Natural killer cell (primary cell): ENCODE measurements around the gene HPSE2. TPM values are rescaled to one million over a fixed set of nuclear protein-coding genes. Genes with fewer than 3 reads are reported as not detected.

Experiments used
- ATAC-seq, 3 donors: fragments of 150-1000 bp in 2 of 3; fragments of 200-7000 bp in 1 of 3; cut with Tn5 transposase; 1 replicate in 1 of 3; 2 replicates in 2 of 3; pipeline ENCODE4 v1.10.0; 2021; ENCODE audit warnings: mild to moderate bottlenecking in 2 of 3, moderate library complexity in 2 of 3
- DNase-seq, 2 donors: peaks; one replicate each; pipeline versions ENCODE4 v3.0.0 to v3.0.0-alpha.2; 2013 to 2021; ENCODE audit warnings: mixed read lengths in 1 of 2
- H3K27ac ChIP-seq: one replicate; pipeline ENCODE4 v1.5.1; 2013; ENCODE audit warnings: mild to moderate bottlenecking, low read length
- H3K27me3 ChIP-seq: one replicate; pipeline ENCODE4 v1.6.1; 2013; ENCODE audit warnings: low read length; ENCODE audit not compliant: control insufficient read depth, insufficient read depth
- H3K36me3 ChIP-seq: one replicate; pipeline ENCODE4 v1.6.1; 2013; ENCODE audit warnings: low read length; ENCODE audit not compliant: control insufficient read depth, insufficient read depth
- H3K4me1 ChIP-seq: one replicate; pipeline ENCODE4 v1.6.1; 2013; ENCODE audit warnings: low read length; ENCODE audit not compliant: control insufficient read depth, insufficient read depth
- H3K4me3 ChIP-seq: one replicate; pipeline ENCODE4 v1.5.1; 2013; ENCODE audit warnings: low read length
- H3K9me3 ChIP-seq: one replicate; pipeline ENCODE4 v1.6.1; 2013; ENCODE audit warnings: low read length; ENCODE audit not compliant: control insufficient read depth, insufficient read depth
- H3K27ac Mint-ChIP-seq, 2 donors: one replicate each; pipeline ENCODE4 v1.8.0; 2022; ENCODE audit warnings: mild to moderate bottlenecking in 2 of 2, mixed read lengths in 2 of 2, moderate library complexity in 1 of 2
- H3K27me3 Mint-ChIP-seq, 2 donors: one replicate each; pipeline ENCODE4 v1.8.0; 2022; ENCODE audit warnings: low read depth in 2 of 2, mixed read lengths in 2 of 2
- H3K36me3 Mint-ChIP-seq: one replicate; pipeline ENCODE4 v1.8.0; 2022; ENCODE audit warnings: mixed read lengths
- H3K4me1 Mint-ChIP-seq, 2 donors: one replicate each; pipeline ENCODE4 v1.8.0; 2022; ENCODE audit warnings: mixed read lengths in 2 of 2
- H3K4me3 Mint-ChIP-seq: one replicate; pipeline ENCODE4 v1.8.0; 2022; ENCODE audit warnings: mild to moderate bottlenecking, moderate library complexity, mixed read lengths
- H3K9me3 Mint-ChIP-seq, 2 donors: one replicate each; pipeline ENCODE4 v1.8.0; 2022; ENCODE audit warnings: mixed read lengths in 2 of 2
- WGBS: methylation state at CpG from one replicate; pipeline ENCODE4 v1.1.7; 2013; ENCODE audit warnings: missing lambda C conversion rate; ENCODE audit not compliant: insufficient coverage; 5-methylcytosine and 5-hydroxymethylcytosine counted together
- intact Hi-C: fragments of 100-400 bp; cut with micrococcal nuclease; formaldehyde crosslinking; loops from one replicate; pipeline ENCODE4 v1.14.2; 2022
- total RNA-seq, 4 donors: library from RNA; stranded (reverse); fragments of 120-200 nt in 1 of 4; gene quantifications; one replicate each; pipeline versions ENCODE4 v1.2.3 to v1.2.4, GENCODE V29; 2013 to 2022
- TF ChIP-seq, protein P1 (sequence below): fragments of 200-600 bp; IDR thresholded peaks from one replicate; pipeline ENCODE4 v1.8.0; 2022; ENCODE audit warnings: antibody characterized with exemption

The HPSE2 gene
- total RNA-seq, 3 donors from 2014 or later (not counting 1 experiment from before 2014, with no cell fraction given), result not detected

DNA sequence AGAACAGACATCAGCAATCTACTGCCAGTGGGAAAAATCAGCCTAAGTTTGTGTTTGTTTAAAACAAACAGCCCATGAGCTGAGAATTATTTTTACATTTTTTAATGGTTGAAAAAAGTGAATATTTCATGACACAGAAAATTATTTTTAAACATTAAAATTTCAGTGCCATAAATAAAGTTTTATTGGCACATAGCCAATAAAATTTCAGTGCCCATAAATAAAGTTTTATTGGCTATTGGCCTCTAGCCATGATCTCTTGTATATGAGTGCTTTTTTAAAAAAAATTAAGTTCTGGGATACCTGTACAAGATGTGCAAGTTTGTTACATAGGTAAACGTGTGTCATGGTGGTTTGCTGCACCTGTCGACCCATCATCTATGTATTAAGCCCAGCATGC, 305.9 kb downstream of the HPSE2 start:
- H3K27ac Mint-ChIP-seq, result no peak overlapping the region
- 78% methylated on average over 1 of the region's 2 CpGs for WGBS
- no peak for ATAC-seq
- H3K4me1 Mint-ChIP-seq, result no peaks in the 10 kb centered on the region
- intact Hi-C loops, result no loop called here
- H3K4me3 Mint-ChIP-seq, result no peak overlapping the region
- TF ChIP-seq, protein P1, sequence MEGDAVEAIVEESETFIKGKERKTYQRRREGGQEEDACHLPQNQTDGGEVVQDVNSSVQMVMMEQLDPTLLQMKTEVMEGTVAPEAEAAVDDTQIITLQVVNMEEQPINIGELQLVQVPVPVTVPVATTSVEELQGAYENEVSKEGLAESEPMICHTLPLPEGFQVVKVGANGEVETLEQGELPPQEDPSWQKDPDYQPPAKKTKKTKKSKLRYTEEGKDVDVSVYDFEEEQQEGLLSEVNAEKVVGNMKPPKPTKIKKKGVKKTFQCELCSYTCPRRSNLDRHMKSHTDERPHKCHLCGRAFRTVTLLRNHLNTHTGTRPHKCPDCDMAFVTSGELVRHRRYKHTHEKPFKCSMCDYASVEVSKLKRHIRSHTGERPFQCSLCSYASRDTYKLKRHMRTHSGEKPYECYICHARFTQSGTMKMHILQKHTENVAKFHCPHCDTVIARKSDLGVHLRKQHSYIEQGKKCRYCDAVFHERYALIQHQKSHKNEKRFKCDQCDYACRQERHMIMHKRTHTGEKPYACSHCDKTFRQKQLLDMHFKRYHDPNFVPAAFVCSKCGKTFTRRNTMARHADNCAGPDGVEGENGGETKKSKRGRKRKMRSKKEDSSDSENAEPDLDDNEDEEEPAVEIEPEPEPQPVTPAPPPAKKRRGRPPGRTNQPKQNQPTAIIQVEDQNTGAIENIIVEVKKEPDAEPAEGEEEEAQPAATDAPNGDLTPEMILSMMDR, result no peak
- H3K4me1 ChIP-seq, result no peaks in the 10 kb centered on the region
- peaks cover 8% of the 10 kb centered on the region for H3K36me3 Mint-ChIP-seq
- no peaks in the 10 kb centered on the region for H3K36me3 ChIP-seq
- peaks cover 4 to 5% of the 10 kb centered on the region in 2 donors for H3K9me3 Mint-ChIP-seq
- H3K4me3 ChIP-seq, result no peak overlapping the region
- DNase-seq, result no peak
- no peaks in the 10 kb centered on the region for H3K9me3 ChIP-seq
- H3K27ac ChIP-seq, result no peak overlapping the region
- no peaks in the 10 kb centered on the region for H3K27me3 ChIP-seq
- H3K27me3 Mint-ChIP-seq, result no peaks in the 10 kb centered on the region

DNA sequence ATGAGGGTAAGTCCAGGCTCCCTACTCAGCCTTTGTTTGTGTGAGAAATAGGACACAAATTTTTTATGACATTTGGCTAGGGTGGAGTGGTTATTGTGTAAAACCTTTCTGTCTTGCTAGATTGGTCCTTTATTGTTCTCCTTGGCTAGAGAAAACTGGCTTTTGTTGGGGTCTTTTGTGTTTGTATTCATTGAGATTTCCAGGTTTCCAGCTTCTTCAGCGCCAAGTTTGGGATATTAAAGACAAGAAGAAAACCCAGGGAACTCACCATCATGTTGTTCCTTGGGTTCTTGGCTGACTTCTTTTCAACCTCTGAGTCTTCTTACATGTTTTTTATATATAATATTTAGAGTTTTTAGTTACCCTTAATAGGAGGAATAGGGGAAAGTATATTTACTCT, 310.0 kb downstream of the HPSE2 start:
- no peaks in the 10 kb centered on the region for H3K36me3 Mint-ChIP-seq
- H3K4me1 Mint-ChIP-seq, result no peaks in the 10 kb centered on the region
- no peaks in the 10 kb centered on the region for H3K27me3 Mint-ChIP-seq
- TF ChIP-seq, protein P1, result no peak
- no peaks in the 10 kb centered on the region for H3K27me3 ChIP-seq
- H3K27ac ChIP-seq, result no peak overlapping the region
- no peaks in the 10 kb centered on the region for H3K4me1 ChIP-seq
- no peak overlapping the region for H3K4me3 Mint-ChIP-seq
- no CpG with 5 or more reads among the region's 1 CpG for WGBS
- H3K36me3 ChIP-seq, result no peaks in the 10 kb centered on the region
- no peak overlapping the region for H3K27ac Mint-ChIP-seq
- intact Hi-C loops, result loop anchor here (1.0 kb wide), 1 partner anchor 19 kb away; no protein-coding TSS in a partner anchor
- DNase-seq, result no peak
- H3K9me3 Mint-ChIP-seq, result no peaks in the 10 kb centered on the region
- H3K9me3 ChIP-seq, result no peaks in the 10 kb centered on the region
- ATAC-seq, result no peak
- H3K4me3 ChIP-seq, result no peak overlapping the region

DNA sequence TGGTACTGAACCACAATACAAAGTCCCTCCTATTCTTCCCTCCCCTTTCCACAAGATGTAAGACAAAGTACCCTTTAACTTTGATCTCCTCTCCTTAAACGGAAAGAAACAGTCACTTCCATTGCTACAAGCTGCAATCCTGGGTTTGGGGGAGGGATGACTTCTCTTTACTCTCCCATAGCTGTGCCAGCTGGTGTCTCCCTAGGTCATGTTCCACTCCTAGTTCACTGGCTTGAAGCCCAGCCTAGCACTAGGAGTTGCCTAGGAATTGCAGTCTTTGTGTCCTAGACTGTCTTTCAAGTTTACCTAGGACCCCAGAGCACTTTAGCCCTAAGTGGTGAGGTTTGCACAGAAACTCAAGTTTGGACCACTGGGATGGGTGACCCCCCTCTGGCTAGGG, 311.1 kb downstream of the HPSE2 start:
- H3K4me3 Mint-ChIP-seq, result no peak overlapping the region
- H3K4me3 ChIP-seq, result no peak overlapping the region
- ATAC-seq (no peak), DNase-seq (no peak)
- H3K4me1 ChIP-seq, result no peaks in the 10 kb centered on the region
- H3K4me1 Mint-ChIP-seq, result no peaks in the 10 kb centered on the region
- no CpG with 5 or more reads among the region's 1 CpG for WGBS
- H3K36me3 ChIP-seq, result no peaks in the 10 kb centered on the region
- no peaks in the 10 kb centered on the region for H3K36me3 Mint-ChIP-seq
- no peak overlapping the region for H3K27ac ChIP-seq
- peaks cover 0 to 2% of the 10 kb centered on the region in 2 donors for H3K9me3 Mint-ChIP-seq
- H3K27ac Mint-ChIP-seq, result no peak overlapping the region
- intact Hi-C loops, result no loop called here
- no peaks in the 10 kb centered on the region for H3K27me3 ChIP-seq
- TF ChIP-seq, protein P1, result no peak
- H3K9me3 ChIP-seq, result no peaks in the 10 kb centered on the region
- H3K27me3 Mint-ChIP-seq, result no peaks in the 10 kb centered on the region

DNA sequence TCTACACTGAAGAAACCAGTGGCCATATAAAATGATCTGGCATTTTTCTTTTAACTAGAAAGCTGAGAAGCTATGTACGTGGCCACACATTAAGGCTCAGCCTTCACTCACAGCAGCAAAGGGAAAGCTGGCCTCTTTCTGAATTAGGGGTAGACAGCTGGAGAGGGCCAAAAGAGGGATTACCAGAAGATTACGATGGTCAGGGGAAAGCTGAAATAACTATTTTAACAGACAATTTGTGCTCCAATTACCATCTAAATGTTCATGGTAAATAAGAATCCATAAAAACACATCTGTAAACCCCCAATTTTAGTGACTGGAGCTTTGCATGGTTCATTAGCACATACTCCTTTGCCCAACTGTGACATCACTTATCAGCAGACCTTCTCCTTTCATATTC, 314.3 kb downstream of the HPSE2 start:
- DNase-seq, result no peak

More for the DNA sequence above, 314.3 kb downstream of the HPSE2 start:
- H3K27me3 Mint-ChIP-seq, result no peaks in the 10 kb centered on the region
- H3K4me3 Mint-ChIP-seq, result no peak overlapping the region
- H3K27ac ChIP-seq, result no peak overlapping the region
- H3K36me3 ChIP-seq, result no peaks in the 10 kb centered on the region
- H3K9me3 ChIP-seq, result no peaks in the 10 kb centered on the region
- H3K4me1 Mint-ChIP-seq, result no peaks in the 10 kb centered on the region
- TF ChIP-seq, protein P1, result no peak
- no peak for ATAC-seq
- H3K4me1 ChIP-seq, result no peaks in the 10 kb centered on the region
- 70% methylated on average over 2 of the region's 2 CpGs for whole genome bisulfite sequencing
- no peaks in the 10 kb centered on the region for H3K36me3 Mint-ChIP-seq
- intact Hi-C loops, result no loop called here
- no peak overlapping the region for H3K4me3 ChIP-seq
- H3K9me3 Mint-ChIP-seq, result peaks cover 0 to 2% of the 10 kb centered on the region in 2 donors
- no peak overlapping the region for H3K27ac Mint-ChIP-seq
- H3K27me3 ChIP-seq, result no peaks in the 10 kb centered on the region
